MM.1S (cell line): ENCODE data around the gene VPS16.

Source experiments
- DNase-seq: peaks from one replicate; pipeline ENCODE4 v3.0.0-alpha.2; 2015
- H2AFZ ChIP-seq: fragments of 300-600 bp; sonication (generic); 2 replicates; pipeline ENCODE4 v1.6.0; 2016; ENCODE audit warnings: antibody characterized with exemption, low read length
- H3F3A ChIP-seq: fragments of 300-600 bp; sonication (generic); 2 replicates; pipeline ENCODE4 v1.6.1; 2016; ENCODE audit warnings: mild to moderate bottlenecking, antibody characterized with exemption, low read length, moderate library complexity, mixed read lengths; ENCODE audit not compliant: insufficient read depth
- H3K27ac ChIP-seq: fragments of 300-600 bp; sonication (generic); 2 replicates; pipeline ENCODE4 v1.5.1; 2016; ENCODE audit warnings: mild to moderate bottlenecking, low read length
- H3K27me3 ChIP-seq: fragments of 300-600 bp; sonication (generic); replicated peaks from 2 replicates; pipeline ENCODE4 v1.6.0; 2016; ENCODE audit warnings: low read length; ENCODE audit not compliant: insufficient read depth
- H3K36me3 ChIP-seq: fragments of 300-600 bp; sonication (generic); replicated peaks from 2 replicates; pipeline ENCODE4 v1.6.1; 2016; ENCODE audit warnings: mild to moderate bottlenecking, low read length, mixed read lengths; ENCODE audit not compliant: insufficient read depth
- H3K4me1 ChIP-seq: fragments of 300-600 bp; sonication (generic); 2 replicates; pipeline ENCODE4 v1.6.1; 2016; ENCODE audit warnings: low read length, mixed read lengths
- H3K4me2 ChIP-seq: fragments of 300-600 bp; sonication (generic); 2 replicates; pipeline ENCODE4 v1.6.0; 2016; ENCODE audit warnings: low read depth, low read length
- H3K4me3 ChIP-seq: fragments of 300-600 bp; sonication (generic); 2 replicates; pipeline ENCODE4 v1.5.1; 2016; ENCODE audit warnings: low read length, mixed read lengths
- H3K79me2 ChIP-seq: fragments of 300-600 bp; sonication (generic); 2 replicates; pipeline ENCODE4 v1.6.1; 2016; ENCODE audit warnings: mixed run types, low read length, mixed read lengths
- H3K9ac ChIP-seq: fragments of 300-600 bp; sonication (generic); 2 replicates; pipeline ENCODE4 v1.6.1; 2016; ENCODE audit warnings: low read length, mixed read lengths
- H3K9me2 ChIP-seq: fragments of 300-600 bp; sonication (generic); replicated peaks from 2 replicates; pipeline ENCODE4 v1.6.1; 2016; ENCODE audit warnings: mild to moderate bottlenecking, low read length, mixed read lengths; ENCODE audit not compliant: insufficient read depth
- H3K9me3 ChIP-seq: fragments of 300-600 bp; sonication (generic); replicated peaks from 2 replicates; pipeline ENCODE4 v1.6.1; 2016; ENCODE audit warnings: mild to moderate bottlenecking, low read length, mixed read lengths; ENCODE audit not compliant: insufficient read depth
- H4K20me1 ChIP-seq: fragments of 300-600 bp; sonication (generic); 2 replicates; pipeline ENCODE4 v1.6.1; 2016; ENCODE audit warnings: mild to moderate bottlenecking, low read length, moderate library complexity, mixed read lengths; ENCODE audit not compliant: insufficient read depth
- CTCF ChIP-seq: fragments of 300-600 bp; sonication (generic); IDR thresholded peaks from 2 replicates; pipeline ENCODE4 v1.5.1; 2016; ENCODE audit warnings: antibody characterized with exemption, low read length, mixed read lengths
- EZH2 ChIP-seq: fragments of 300-600 bp; sonication (generic); optimal IDR thresholded peaks from 2 replicates; pipeline ENCODE3; 2017; ENCODE audit warnings: low read depth, mild to moderate bottlenecking, antibody characterized with exemption, low read length, mixed read lengths
- EZH2phosphoT487 ChIP-seq: fragments of 300-600 bp; sonication (generic); IDR thresholded peaks from 2 replicates; pipeline ENCODE4 v1.6.1; 2018; ENCODE audit warnings: antibody characterized with exemption, low read length

VPS16 gene

DNA sequence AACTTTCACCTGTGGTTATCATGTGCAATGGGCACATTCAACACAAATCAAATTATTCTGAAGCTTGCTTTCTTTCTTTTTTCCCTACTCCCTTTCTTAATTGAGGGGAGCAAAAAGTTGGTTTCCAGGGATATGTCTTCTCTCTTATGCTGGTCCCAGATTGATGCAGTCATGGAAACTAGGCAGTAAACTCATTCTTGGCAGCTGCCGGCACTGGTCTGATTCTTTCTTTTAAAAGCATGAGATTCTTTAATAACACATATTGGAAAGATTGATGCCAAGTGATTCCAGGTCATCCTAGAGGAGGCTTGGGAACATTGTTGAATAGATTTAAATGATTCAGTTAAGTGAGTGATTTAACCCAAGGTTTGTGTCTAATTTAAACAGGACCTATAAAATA lies 61.7 kb downstream of the VPS16 start:
- H3K9me3 ChIP-seq: no peaks in the 10 kb centered on the region
- no peak for DNase-seq
- no peak overlapping the region for H3K27ac ChIP-seq
- H3K4me2 ChIP-seq: no peak overlapping the region
- peaks cover 63% of the 10 kb centered on the region for H3K79me2 ChIP-seq
- H2AFZ ChIP-seq: no peak overlapping the region
- no peaks in the 10 kb centered on the region for H3F3A ChIP-seq
- H3K4me3 ChIP-seq: no peak overlapping the region
- no peaks in the 10 kb centered on the region for H3K27me3 ChIP-seq
- H3K9ac ChIP-seq: no peak overlapping the region
- H3K9me2 ChIP-seq: no peaks in the 10 kb centered on the region
- no peak for TF ChIP-seq EZH2
- no peak for TF ChIP-seq CTCF
- no peak for TF ChIP-seq EZH2phosphoT487
- H3K4me1 ChIP-seq: peaks cover 8% of the 10 kb centered on the region
- H4K20me1 ChIP-seq: no peaks in the 10 kb centered on the region
- H3K36me3 ChIP-seq: no peaks in the 10 kb centered on the region

DNA sequence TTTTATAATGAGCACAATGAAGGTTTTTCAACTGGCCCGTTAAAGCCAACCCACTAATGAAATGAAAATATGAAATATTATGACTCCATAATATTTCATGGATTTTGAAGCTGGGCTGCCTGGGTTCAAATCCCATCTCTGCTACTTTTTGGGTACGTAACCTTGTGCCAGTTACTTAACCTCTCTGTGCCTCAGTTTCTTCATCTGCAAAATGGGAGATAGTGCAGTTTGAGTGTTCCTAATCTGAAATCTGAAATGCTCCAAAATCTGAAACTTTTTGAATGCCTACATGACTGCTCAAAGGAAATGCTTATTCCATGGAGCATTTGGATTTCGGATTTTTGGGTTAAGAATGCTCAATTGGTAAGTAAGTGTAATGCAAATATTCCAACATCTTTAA lies 62.3 kb downstream of the VPS16 start:
- no peaks in the 10 kb centered on the region for H3K36me3 ChIP-seq
- H3K27me3 ChIP-seq: no peaks in the 10 kb centered on the region
- no peak overlapping the region for H3K4me2 ChIP-seq
- TF ChIP-seq CTCF (no peak), EZH2 (no peak), EZH2phosphoT487 (no peak)
- peaks cover 8% of the 10 kb centered on the region for H3K4me1 ChIP-seq
- H3K79me2 ChIP-seq: peaks cover 57% of the 10 kb centered on the region
- no peaks in the 10 kb centered on the region for H4K20me1 ChIP-seq
- DNase-seq: no peak
- H3K9ac ChIP-seq: no peak overlapping the region
- H3K27ac ChIP-seq: no peak overlapping the region
- H3K9me3 ChIP-seq: no peaks in the 10 kb centered on the region
- no peak overlapping the region for H3K4me3 ChIP-seq
- no peak overlapping the region for H2AFZ ChIP-seq
- H3F3A ChIP-seq: no peaks in the 10 kb centered on the region
- H3K9me2 ChIP-seq: no peaks in the 10 kb centered on the region

GRCh38 chr20:2903686-2904085 lies 63.1 kb downstream of the VPS16 start:
- no peak for DNase-seq
- H3K79me2 ChIP-seq: peaks cover 56% of the 10 kb centered on the region

More at GRCh38 chr20:2903686-2904085, 63.1 kb downstream of the VPS16 start:
- Histone ChIP-seq H3K4me1 (peaks cover 8% of the 10 kb centered on the region), H2AFZ (no peak overlapping the region), H3F3A (no peaks in the 10 kb centered on the region), H3K4me3 (no peak overlapping the region), H3K9me3 (no peaks in the 10 kb centered on the region), H3K27ac (no peak overlapping the region), H3K9me2 (no peaks in the 10 kb centered on the region), H3K36me3 (no peaks in the 10 kb centered on the region), H4K20me1 (no peaks in the 10 kb centered on the region), H3K9ac (no peak overlapping the region), H3K4me2 (no peak overlapping the region), H3K27me3 (no peaks in the 10 kb centered on the region)
- TF ChIP-seq CTCF: no peak
- TF ChIP-seq EZH2phosphoT487: no peak
- TF ChIP-seq EZH2: no peak
